ENCODE results near the gene PRR35. TPM values are rescaled to one million over a fixed set of nuclear protein-coding genes. Genes with fewer than 3 reads are reported as not detected.

The PRR35 gene
- total and polyA plus RNA-seq, 4 donors: not detected

DNA sequence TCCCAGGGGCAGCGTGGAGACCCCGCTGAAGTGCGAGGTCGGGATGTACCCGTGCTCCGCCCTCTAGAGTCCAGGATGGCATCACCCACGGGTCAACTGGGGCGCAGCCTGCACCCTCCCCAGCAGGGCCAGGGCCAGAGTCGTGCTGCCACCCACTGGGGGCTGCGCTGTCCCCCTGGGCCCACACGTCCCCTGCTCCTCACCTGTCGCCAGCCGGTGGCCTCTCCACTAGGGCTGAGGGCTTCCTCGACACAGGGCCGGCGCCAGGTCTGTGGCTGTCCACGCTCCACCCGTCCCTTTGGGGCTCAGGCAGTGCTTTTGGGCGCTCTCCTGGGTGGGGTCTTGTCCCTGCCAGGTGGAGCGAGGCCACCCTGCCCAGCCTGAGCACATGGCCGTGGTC is 11.6 kb upstream of the PRR35 start:
- peaks cover 0 to 61% (median 6%) of the 10 kb centered on the region in 4 donors for H3K36me3 ChIP-seq (ENCODE audit: control insufficient read depth in 4 of 4, insufficient read depth in 4 of 4, low read length in 4 of 4)
- DNase-seq (no peak), ATAC-seq (ENCODE audit: insufficient read depth, low FRiP score) (no peak)
- TF ChIP-seq, protein P1, sequence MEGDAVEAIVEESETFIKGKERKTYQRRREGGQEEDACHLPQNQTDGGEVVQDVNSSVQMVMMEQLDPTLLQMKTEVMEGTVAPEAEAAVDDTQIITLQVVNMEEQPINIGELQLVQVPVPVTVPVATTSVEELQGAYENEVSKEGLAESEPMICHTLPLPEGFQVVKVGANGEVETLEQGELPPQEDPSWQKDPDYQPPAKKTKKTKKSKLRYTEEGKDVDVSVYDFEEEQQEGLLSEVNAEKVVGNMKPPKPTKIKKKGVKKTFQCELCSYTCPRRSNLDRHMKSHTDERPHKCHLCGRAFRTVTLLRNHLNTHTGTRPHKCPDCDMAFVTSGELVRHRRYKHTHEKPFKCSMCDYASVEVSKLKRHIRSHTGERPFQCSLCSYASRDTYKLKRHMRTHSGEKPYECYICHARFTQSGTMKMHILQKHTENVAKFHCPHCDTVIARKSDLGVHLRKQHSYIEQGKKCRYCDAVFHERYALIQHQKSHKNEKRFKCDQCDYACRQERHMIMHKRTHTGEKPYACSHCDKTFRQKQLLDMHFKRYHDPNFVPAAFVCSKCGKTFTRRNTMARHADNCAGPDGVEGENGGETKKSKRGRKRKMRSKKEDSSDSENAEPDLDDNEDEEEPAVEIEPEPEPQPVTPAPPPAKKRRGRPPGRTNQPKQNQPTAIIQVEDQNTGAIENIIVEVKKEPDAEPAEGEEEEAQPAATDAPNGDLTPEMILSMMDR (IDR thresholded peaks at IDR 0.05; ENCODE audit: control extremely low read depth, extremely low read depth): no peak
- no peak overlapping the region for H3K27ac ChIP-seq (ENCODE audit: low read depth in 1 of 2, low read length in 1 of 2)
- no peaks in the 10 kb centered on the region for H3K9me3 ChIP-seq (ENCODE audit: control insufficient read depth in 4 of 4, insufficient read depth in 3 of 4, low read length in 3 of 4)
- H3K4me3 ChIP-seq: no peak overlapping the region
- no peaks in the 10 kb centered on the region for H3K27me3 ChIP-seq (ENCODE audit: control insufficient read depth in 3 of 3, insufficient read depth in 3 of 3, low read length in 2 of 3)
- 95% methylated on average over 21 of the region's 21 CpGs for WGBS, 2 donors
- no peaks in the 10 kb centered on the region for H3K4me1 ChIP-seq (ENCODE audit: control insufficient read depth in 5 of 5, insufficient read depth in 5 of 5, low read length in 5 of 5)
- H3K9ac ChIP-seq (ENCODE audit: insufficient read depth in 1 of 2, low read length in 2 of 2): no peak overlapping the region

DNA sequence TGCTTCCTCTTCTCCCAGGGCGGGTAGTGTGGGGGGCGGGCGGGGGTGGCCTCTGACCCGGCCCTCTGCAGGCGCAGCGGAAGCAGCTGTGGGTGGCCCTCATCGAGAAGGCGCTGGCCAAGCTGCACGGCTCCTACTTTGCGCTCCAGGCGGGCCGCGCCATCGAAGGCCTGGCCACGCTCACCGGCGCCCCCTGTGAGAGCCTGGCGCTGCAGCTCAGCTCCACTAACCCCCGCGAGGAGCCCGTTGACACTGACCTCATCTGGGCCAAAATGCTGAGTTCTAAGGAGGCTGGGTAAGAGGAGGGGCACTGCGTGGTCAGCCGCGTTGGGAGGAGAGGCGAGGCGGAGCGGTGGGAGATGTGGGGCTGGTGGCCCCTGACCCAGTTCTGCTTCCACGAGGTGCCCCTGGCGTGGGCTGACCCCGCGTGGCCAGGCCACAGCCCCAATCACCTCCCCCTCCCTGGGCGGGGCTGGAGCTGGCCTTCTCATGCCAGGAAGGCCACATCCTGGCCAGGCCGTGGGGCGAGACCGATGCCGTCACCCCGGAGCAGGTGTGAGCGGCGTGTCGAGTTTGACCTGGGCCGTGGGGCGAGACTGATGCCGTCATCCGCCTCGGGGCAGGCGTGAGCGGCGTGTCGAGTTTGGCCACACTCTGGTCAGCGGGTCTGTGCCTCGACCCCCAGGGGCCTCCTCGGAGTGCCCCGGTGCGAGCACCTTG is 10.5 kb upstream of the PRR35 start:
- H3K27ac ChIP-seq (ENCODE audit: low read depth in 1 of 2, low read length in 1 of 2): no peak overlapping the region
- 95 to 96% methylated on average over 45 to 54 of the region's 54 CpGs for WGBS, 2 donors
- H3K9me3 ChIP-seq (ENCODE audit: control insufficient read depth in 4 of 4, insufficient read depth in 3 of 4, low read length in 3 of 4): no peaks in the 10 kb centered on the region
- no peaks in the 10 kb centered on the region for H3K4me1 ChIP-seq (ENCODE audit: control insufficient read depth in 5 of 5, insufficient read depth in 5 of 5, low read length in 5 of 5)
- peak overlapping the region; percentile 12 for H3K4me3 ChIP-seq
- peaks cover 0 to 70% (median 6%) of the 10 kb centered on the region in 4 donors for H3K36me3 ChIP-seq (ENCODE audit: control insufficient read depth in 4 of 4, insufficient read depth in 4 of 4, low read length in 4 of 4)
- no peak for DNase-seq
- no peaks in the 10 kb centered on the region for H3K27me3 ChIP-seq (ENCODE audit: control insufficient read depth in 3 of 3, insufficient read depth in 3 of 3, low read length in 2 of 3)
- TF ChIP-seq, protein P1 (IDR thresholded peaks at IDR 0.05; ENCODE audit: control extremely low read depth, extremely low read depth): no peak
- ATAC-seq (ENCODE audit: insufficient read depth, low FRiP score): no peak
- H3K9ac ChIP-seq (ENCODE audit: insufficient read depth in 1 of 2, low read length in 2 of 2): no peak overlapping the region

DNA sequence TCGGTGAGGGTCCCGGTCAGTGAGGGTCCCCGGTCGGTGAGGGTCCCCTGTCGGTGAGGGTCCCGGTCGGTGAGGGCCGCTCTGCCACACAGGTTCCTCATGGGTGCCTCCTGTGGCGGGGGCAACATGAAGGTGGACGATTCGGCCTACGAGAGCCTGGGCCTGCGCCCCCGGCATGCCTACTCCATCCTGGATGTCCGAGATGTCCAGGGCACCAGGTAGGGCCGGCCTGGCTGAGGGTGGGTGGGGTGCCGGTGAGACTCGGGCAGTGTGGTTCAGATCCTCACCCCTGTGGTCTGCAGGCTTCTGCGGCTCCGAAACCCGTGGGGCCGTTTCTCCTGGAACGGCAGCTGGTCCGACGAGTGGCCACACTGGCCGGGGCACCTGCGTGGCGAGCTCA is 9.0 kb upstream of the PRR35 start:
- WGBS, 2 donors: 97 to 99% methylated on average over 27 to 28 of the region's 28 CpGs
- no peak for ATAC-seq (ENCODE audit: insufficient read depth, low FRiP score)
- Histone ChIP-seq H3K4me1 (ENCODE audit: control insufficient read depth in 5 of 5, insufficient read depth in 5 of 5, low read length in 5 of 5) (no peaks in the 10 kb centered on the region), H3K4me3 (no peak overlapping the region), H3K27me3 (ENCODE audit: control insufficient read depth in 3 of 3, insufficient read depth in 3 of 3, low read length in 2 of 3) (no peaks in the 10 kb centered on the region), H3K9ac (ENCODE audit: insufficient read depth in 1 of 2, low read length in 2 of 2) (no peak overlapping the region), H3K36me3 (ENCODE audit: control insufficient read depth in 4 of 4, insufficient read depth in 4 of 4, low read length in 4 of 4) (peaks cover 0 to 71% (median 6%) of the 10 kb centered on the region in 4 donors), H3K9me3 (ENCODE audit: control insufficient read depth in 4 of 4, insufficient read depth in 3 of 4, low read length in 3 of 4) (no peaks in the 10 kb centered on the region), H3K27ac (ENCODE audit: low read depth in 1 of 2, low read length in 1 of 2) (no peak overlapping the region)
- TF ChIP-seq, protein P1 (IDR thresholded peaks at IDR 0.05; ENCODE audit: control extremely low read depth, extremely low read depth): no peak
- DNase-seq: no peak

All from lung (tissue), 12 donors.